ENCODE results near the gene DCLK1. TPM values are rescaled to one million over a fixed set of nuclear protein-coding genes. Genes with fewer than 3 reads are reported as not detected.

The DCLK1 gene
- total RNA-seq, 1 donor from 2014 or later = 2.2 TPM

GRCh38 chr13:35994131-35994966 lies 136.8 kb downstream of the DCLK1 start:
- peak; percentile 12 for DNase-seq (ENCODE audit: low read depth)
- no peak overlapping the region for H3K4me3 ChIP-seq (ENCODE audit: low read depth, low read length)
- TF ChIP-seq CTCF (conservative IDR thresholded peaks at IDR 0.05; ENCODE audit: low read depth, low read length) = no peak

GRCh38 chr13:35993686-35994085 lies 137.5 kb downstream of the DCLK1 start:
- DNase-seq (ENCODE audit: low read depth) = no peak
- no peak overlapping the region for H3K4me3 ChIP-seq (ENCODE audit: low read depth, low read length)
- no peak for TF ChIP-seq CTCF (conservative IDR thresholded peaks at IDR 0.05; ENCODE audit: low read depth, low read length)

- no peak for TF ChIP-seq CTCF (conservative IDR thresholded peaks at IDR 0.05; ENCODE audit: low read depth, low read length)
- DNase-seq (ENCODE audit: low read depth) = no peak
- H3K4me3 ChIP-seq (ENCODE audit: low read depth, low read length) = no peak overlapping the region
Observed at GRCh38 chr13:35992964-35993363, 138.2 kb downstream of the DCLK1 start.

GRCh38 chr13:35990196-35990595 lies 141.0 kb downstream of the DCLK1 start:
- peak; percentile 33 for TF ChIP-seq CTCF (conservative IDR thresholded peaks at IDR 0.05; ENCODE audit: low read depth, low read length)
- H3K4me3 ChIP-seq (ENCODE audit: low read depth, low read length) = no peak overlapping the region
- DNase-seq (ENCODE audit: low read depth) = no peak

GRCh38 chr13:35988648-35989081 lies 142.5 kb downstream of the DCLK1 start:
- no peak for DNase-seq (ENCODE audit: low read depth)
- H3K4me3 ChIP-seq (ENCODE audit: low read depth, low read length) = no peak overlapping the region
- TF ChIP-seq CTCF (conservative IDR thresholded peaks at IDR 0.05; ENCODE audit: low read depth, low read length) = no peak

GRCh38 chr13:35987572-35988513 lies 143.3 kb downstream of the DCLK1 start:
- H3K4me3 ChIP-seq (ENCODE audit: low read depth, low read length) = no peak overlapping the region
- TF ChIP-seq CTCF (conservative IDR thresholded peaks at IDR 0.05; ENCODE audit: low read depth, low read length) = no peak
- no peak for DNase-seq (ENCODE audit: low read depth)
